MCF 10A (cell line): ENCODE data around the gene RBFA. TPM values are rescaled to one million over a fixed set of nuclear protein-coding genes. Genes with fewer than 3 reads are reported as not detected.
A peak's percentile ranks its signal among the peaks of the same experiment; 100 is the strongest.

Experiments used
- BruUV-seq: library from RNA; stranded (reverse); fragments of 400-500 nt; replicated peaks from 2 replicates; lab custom pipeline; 2021; lab: Mats Ljungman, UMichigan
- CTCF ChIA-PET: fragments of 300-600 bp; sonication (Branson Sonifier 250); formaldehyde crosslinking; extraction: SDS; loops from one replicate; lab custom pipeline; 2021; ENCODE audit warnings: antibody characterized with exemption, inconsistent platforms; lab: Yijun Ruan, JAX
- POLR2A ChIA-PET: fragments of 300-600, 350-650 bp; sonication (Branson Sonifier 250); formaldehyde crosslinking; extraction: SDS; loops from one replicate; lab custom pipeline; 2020; ENCODE audit warnings: antibody characterized with exemption, inconsistent platforms; lab: Yijun Ruan, JAX
- DNase-seq: peaks from one replicate; pipeline ENCODE4 v3.0.0-alpha.2; 2018; ENCODE audit not compliant: unreplicated experiment
- H3K27ac Mint-ChIP-seq: one replicate; pipeline ENCODE4 v1.8.0; 2022; ENCODE audit warnings: mild to moderate bottlenecking, low read depth, mixed read lengths; ENCODE audit not compliant: unreplicated experiment
- H3K27me3 Mint-ChIP-seq: one replicate; pipeline ENCODE4 v1.8.0; 2022; ENCODE audit warnings: mixed read lengths; ENCODE audit not compliant: insufficient read depth, unreplicated experiment
- H3K36me3 Mint-ChIP-seq: one replicate; pipeline ENCODE4 v1.8.0; 2022; ENCODE audit warnings: mild to moderate bottlenecking, moderate library complexity, mixed read lengths; ENCODE audit not compliant: insufficient read depth, unreplicated experiment
- H3K4me1 Mint-ChIP-seq: one replicate; pipeline ENCODE4 v1.8.0; 2022; ENCODE audit warnings: mixed read lengths; ENCODE audit not compliant: insufficient read depth, unreplicated experiment
- H3K4me3 Mint-ChIP-seq: one replicate; pipeline ENCODE4 v1.8.0; 2022; ENCODE audit warnings: mild to moderate bottlenecking, moderate library complexity, mixed read lengths; ENCODE audit not compliant: unreplicated experiment
- H3K9me3 Mint-ChIP-seq: one replicate; pipeline ENCODE4 v1.8.0; 2022; ENCODE audit warnings: mixed read lengths; ENCODE audit not compliant: unreplicated experiment
- intact Hi-C: fragments of 100-400 bp; cut with micrococcal nuclease; formaldehyde crosslinking; loops from 2 replicates; pipeline ENCODE4 v1.14.1; 2022
- total RNA-seq: library from RNA; stranded (reverse); gene quantifications from 2 replicates; pipeline ENCODE4 v1.2.3, GENCODE V29; 2022
- TF ChIP-seq, protein P1 (sequence below): fragments of 200-600 bp; IDR thresholded peaks from one replicate; pipeline ENCODE4 v1.8.0; 2022; ENCODE audit warnings: antibody characterized with exemption, mild to moderate bottlenecking; ENCODE audit not compliant: unreplicated experiment

Gene RBFA
- total RNA-seq, 1 experiment from 2014 or later: 47.4 TPM

DNA sequence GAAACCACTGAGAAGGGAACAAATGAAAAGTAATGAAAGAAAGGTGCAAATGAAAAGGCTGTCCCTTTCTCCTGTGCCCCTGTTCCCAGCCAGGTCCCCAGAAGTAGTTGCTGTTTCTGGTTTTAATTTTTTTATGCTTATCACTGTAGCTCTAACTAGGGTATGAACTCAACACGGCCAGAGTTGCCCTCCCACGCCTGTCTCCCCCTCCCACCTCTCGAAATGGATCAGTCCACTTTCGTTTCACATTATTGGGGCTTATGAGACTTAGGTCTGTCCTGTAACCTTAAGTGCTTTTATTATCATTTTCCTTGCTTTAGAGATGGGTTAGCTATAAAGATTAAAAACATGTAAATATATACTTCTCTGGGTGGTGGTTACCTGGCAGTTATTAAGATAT, 8.6 kb downstream of the RBFA start:
- Mint-ChIP-seq H3K4me1 (no peaks in the 10 kb centered on the region), H3K36me3 (peaks cover 24% of the 10 kb centered on the region), H3K9me3 (no peaks in the 10 kb centered on the region), H3K27me3 (no peaks in the 10 kb centered on the region), H3K27ac (no peak overlapping the region), H3K4me3 (no peak overlapping the region)
- DNase-seq: no peak
- intact Hi-C loops: no loop called here
- ChIA-PET POLR2A (no interaction called here), CTCF (interaction anchor here (0.6 to 0.7 kb wide), 2 partner anchors 38 to 79 kb away, joined by 3 read pairs; no protein-coding TSS in a partner anchor)
- no TSS peak for BruUV-seq
- TF ChIP-seq, protein P1, sequence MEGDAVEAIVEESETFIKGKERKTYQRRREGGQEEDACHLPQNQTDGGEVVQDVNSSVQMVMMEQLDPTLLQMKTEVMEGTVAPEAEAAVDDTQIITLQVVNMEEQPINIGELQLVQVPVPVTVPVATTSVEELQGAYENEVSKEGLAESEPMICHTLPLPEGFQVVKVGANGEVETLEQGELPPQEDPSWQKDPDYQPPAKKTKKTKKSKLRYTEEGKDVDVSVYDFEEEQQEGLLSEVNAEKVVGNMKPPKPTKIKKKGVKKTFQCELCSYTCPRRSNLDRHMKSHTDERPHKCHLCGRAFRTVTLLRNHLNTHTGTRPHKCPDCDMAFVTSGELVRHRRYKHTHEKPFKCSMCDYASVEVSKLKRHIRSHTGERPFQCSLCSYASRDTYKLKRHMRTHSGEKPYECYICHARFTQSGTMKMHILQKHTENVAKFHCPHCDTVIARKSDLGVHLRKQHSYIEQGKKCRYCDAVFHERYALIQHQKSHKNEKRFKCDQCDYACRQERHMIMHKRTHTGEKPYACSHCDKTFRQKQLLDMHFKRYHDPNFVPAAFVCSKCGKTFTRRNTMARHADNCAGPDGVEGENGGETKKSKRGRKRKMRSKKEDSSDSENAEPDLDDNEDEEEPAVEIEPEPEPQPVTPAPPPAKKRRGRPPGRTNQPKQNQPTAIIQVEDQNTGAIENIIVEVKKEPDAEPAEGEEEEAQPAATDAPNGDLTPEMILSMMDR: no peak

DNA sequence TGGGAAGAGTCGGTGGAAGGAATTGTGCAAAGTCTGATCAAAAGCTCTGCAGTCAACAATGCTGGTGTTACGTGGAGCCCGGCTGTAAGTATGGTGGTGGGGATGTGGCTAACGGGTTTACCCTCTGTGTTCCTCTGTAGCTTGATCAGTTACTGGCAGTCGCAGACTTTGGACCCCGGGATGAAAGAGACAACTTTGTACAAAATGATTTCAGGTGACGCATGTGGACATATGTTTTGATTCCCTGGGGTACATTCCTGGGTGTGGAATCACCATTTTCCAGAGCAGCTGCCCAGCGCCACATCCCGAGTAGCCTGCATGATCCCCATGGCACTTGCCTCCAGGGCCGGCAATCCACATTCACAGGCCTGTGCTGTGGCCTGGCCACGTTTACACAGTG, 9.8 kb downstream of the RBFA start:
- DNase-seq: no peak
- no peaks in the 10 kb centered on the region for H3K27me3 Mint-ChIP-seq
- POLR2A ChIA-PET: no interaction called here
- BruUV-seq: no TSS peak
- no peaks in the 10 kb centered on the region for H3K4me1 Mint-ChIP-seq
- CTCF ChIA-PET: no interaction called here
- intact Hi-C loops: no loop called here
- no peak overlapping the region for H3K27ac Mint-ChIP-seq
- no peak overlapping the region for H3K4me3 Mint-ChIP-seq
- H3K36me3 Mint-ChIP-seq: peaks cover 34% of the 10 kb centered on the region
- TF ChIP-seq, protein P1: no peak
- H3K9me3 Mint-ChIP-seq: no peaks in the 10 kb centered on the region

DNA sequence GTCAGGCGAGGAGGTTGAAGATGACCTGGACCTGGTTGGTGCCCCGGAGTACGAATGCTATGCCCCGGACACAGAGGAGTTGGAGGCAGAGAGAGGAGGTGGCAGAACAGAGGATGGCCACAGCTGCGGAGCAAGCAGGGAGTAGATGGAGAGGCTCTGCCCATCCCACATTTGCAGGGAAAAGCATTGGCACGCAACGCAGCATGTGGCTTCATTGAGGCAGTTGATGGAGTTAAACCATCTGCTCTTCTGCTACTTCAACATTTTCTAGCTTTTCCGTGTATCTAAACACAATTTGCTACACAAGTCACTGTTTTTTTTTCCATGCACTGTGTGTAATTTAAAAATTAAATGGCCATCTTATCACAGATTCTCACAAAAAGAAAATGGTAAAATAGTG, 11.8 kb downstream of the RBFA start:
- TF ChIP-seq, protein P1: no peak
- H3K4me3 Mint-ChIP-seq: no peak overlapping the region
- H3K36me3 Mint-ChIP-seq: peaks cover 42% of the 10 kb centered on the region
- no peaks in the 10 kb centered on the region for H3K27me3 Mint-ChIP-seq
- ChIA-PET CTCF (no interaction called here), POLR2A (no interaction called here)
- peaks cover under 1% of the 10 kb centered on the region for H3K9me3 Mint-ChIP-seq
- no peaks in the 10 kb centered on the region for H3K4me1 Mint-ChIP-seq
- H3K27ac Mint-ChIP-seq: no peak overlapping the region
- TSS peak; percentile 72 for BruUV-seq
- intact Hi-C loops: no loop called here
- no peak for DNase-seq

DNA sequence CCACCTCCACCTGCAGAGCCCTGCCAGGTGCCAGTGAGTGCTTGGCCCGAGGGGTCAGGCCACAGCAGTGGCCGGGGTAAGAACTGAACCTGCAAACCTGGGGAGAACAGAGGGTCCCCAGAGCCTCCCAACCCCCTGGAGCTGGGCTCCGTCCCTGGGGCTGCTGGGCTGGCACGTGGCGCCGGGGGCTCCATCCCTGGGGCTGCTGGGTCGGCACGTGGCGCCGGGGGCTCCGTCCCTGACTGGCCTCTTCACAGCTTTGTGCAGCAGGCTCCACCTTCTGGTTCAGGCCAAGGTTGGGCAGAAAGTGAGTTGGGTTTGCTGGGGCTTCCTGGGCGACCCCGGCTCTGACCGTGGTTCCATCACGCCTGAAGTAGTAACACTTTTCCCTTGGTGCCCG, 12.2 kb downstream of the RBFA start:
- Mint-ChIP-seq H3K36me3 (peaks cover 46% of the 10 kb centered on the region), H3K4me3 (no peak overlapping the region), H3K4me1 (no peaks in the 10 kb centered on the region), H3K9me3 (peaks cover 4% of the 10 kb centered on the region), H3K27ac (no peak overlapping the region), H3K27me3 (no peaks in the 10 kb centered on the region)
- ChIA-PET CTCF (no interaction called here), POLR2A (no interaction called here)
- intact Hi-C loops: no loop called here
- TF ChIP-seq, protein P1: no peak
- no peak for DNase-seq
- no TSS peak for BruUV-seq
